Measurements from ENCODE around the gene LYPD6.

DNA sequence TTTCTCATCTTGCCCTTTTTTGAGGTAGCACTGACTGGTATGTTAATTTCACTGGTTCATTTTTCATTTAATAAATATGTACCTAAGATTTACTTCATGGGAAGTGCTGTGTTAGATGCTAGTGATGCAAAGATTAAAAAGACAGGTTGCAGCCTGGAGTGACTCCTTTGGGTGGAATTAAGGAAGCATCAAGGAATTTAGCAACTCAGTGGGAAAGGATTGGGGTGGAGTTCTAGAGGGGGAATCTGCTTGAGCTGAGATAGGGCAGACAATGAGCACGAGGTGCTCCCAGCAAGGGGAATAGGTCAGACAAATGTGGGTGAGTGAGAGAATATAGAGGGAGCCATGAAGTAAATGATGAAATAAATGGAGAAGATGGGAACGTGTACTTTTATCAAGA is 57.0 kb downstream of the LYPD6 start:
- no peak for TF ChIP-seq POLR2A (IDR thresholded peaks at IDR 0.05)
- TF ChIP-seq, protein P1, sequence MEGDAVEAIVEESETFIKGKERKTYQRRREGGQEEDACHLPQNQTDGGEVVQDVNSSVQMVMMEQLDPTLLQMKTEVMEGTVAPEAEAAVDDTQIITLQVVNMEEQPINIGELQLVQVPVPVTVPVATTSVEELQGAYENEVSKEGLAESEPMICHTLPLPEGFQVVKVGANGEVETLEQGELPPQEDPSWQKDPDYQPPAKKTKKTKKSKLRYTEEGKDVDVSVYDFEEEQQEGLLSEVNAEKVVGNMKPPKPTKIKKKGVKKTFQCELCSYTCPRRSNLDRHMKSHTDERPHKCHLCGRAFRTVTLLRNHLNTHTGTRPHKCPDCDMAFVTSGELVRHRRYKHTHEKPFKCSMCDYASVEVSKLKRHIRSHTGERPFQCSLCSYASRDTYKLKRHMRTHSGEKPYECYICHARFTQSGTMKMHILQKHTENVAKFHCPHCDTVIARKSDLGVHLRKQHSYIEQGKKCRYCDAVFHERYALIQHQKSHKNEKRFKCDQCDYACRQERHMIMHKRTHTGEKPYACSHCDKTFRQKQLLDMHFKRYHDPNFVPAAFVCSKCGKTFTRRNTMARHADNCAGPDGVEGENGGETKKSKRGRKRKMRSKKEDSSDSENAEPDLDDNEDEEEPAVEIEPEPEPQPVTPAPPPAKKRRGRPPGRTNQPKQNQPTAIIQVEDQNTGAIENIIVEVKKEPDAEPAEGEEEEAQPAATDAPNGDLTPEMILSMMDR (IDR thresholded peaks at IDR 0.05) = no peak
